ENCODE measurements around the gene CALD1.

DNA sequence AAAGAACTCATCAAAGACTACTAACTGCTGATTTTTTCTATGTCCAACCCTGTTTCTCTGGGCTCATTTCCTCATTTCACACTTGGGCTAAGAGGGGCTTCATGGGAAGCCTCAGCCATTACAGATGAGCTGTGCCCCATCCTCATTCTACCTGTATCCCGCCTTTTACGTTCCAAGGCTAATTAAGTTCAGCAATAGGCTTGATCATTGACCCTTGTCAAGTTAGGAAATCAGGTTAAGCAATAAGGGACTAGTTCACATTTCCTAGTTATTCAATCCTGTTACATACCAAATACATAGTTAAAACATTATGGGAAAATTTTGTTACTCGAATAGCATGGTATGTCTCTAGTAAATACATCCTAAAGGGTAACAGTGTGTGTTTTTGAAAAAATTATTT is 177.6 kb downstream of the CALD1 start:
- no peak for TF ChIP-seq EZH2 (IDR thresholded peaks at IDR 0.05; ENCODE audit: low read length)
- TF ChIP-seq, protein P1, sequence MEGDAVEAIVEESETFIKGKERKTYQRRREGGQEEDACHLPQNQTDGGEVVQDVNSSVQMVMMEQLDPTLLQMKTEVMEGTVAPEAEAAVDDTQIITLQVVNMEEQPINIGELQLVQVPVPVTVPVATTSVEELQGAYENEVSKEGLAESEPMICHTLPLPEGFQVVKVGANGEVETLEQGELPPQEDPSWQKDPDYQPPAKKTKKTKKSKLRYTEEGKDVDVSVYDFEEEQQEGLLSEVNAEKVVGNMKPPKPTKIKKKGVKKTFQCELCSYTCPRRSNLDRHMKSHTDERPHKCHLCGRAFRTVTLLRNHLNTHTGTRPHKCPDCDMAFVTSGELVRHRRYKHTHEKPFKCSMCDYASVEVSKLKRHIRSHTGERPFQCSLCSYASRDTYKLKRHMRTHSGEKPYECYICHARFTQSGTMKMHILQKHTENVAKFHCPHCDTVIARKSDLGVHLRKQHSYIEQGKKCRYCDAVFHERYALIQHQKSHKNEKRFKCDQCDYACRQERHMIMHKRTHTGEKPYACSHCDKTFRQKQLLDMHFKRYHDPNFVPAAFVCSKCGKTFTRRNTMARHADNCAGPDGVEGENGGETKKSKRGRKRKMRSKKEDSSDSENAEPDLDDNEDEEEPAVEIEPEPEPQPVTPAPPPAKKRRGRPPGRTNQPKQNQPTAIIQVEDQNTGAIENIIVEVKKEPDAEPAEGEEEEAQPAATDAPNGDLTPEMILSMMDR (optimal IDR thresholded peaks at IDR 0.05 in 1 of 3, IDR thresholded peaks at IDR 0.05 in 1 of 3, conservative IDR thresholded peaks at IDR 0.05 in 1 of 3; ENCODE audit: extremely low read depth in 1 of 3, insufficient read depth in 2 of 3, low read length in 3 of 3), result no peak

Data from keratinocyte (primary cell).